HL-60 (cell line): Measurements from ENCODE around the gene SLC14A1.

ENCODE experiments used
- DNase-seq, 2 experiments: peaks; one replicate each; pipeline ENCODE4 v3.0.0-alpha.2; 2010 to 2020; ENCODE audit warnings: low read depth in 1 of 2, low spot score in 1 of 2
- H3K27ac ChIP-seq: fragments of 250-450 bp; sonication (Bioruptor Pico); replicated peaks from 2 replicates; pipeline ENCODE4 v1.5.1; 2020; ENCODE audit warnings: mild to moderate bottlenecking, moderate library complexity
- H3K27me3 ChIP-seq: fragments of 250-450 bp; sonication (Bioruptor Pico); 2 replicates; pipeline ENCODE4 v1.5.1; 2021; ENCODE audit warnings: mild to moderate bottlenecking, moderate library complexity; ENCODE audit not compliant: insufficient read depth, poor library complexity, severe bottlenecking
- H3K4me3 ChIP-seq: replicated peaks from 2 replicates; pipeline ENCODE4 v1.5.1; 2011; ENCODE audit warnings: mild to moderate bottlenecking, control low read depth, low read length; ENCODE audit not compliant: insufficient read depth
- GABPA ChIP-seq: IDR thresholded peaks from 2 replicates; pipeline ENCODE4 v1.6.1; 2012; ENCODE audit warnings: low read depth
- POLR2AphosphoS5 ChIP-seq: IDR thresholded peaks from 2 replicates; pipeline ENCODE4 v1.6.1; 2012; ENCODE audit warnings: low read depth
- SPI1 ChIP-seq: IDR thresholded peaks from 2 replicates; pipeline ENCODE4 v1.6.1; 2012; ENCODE audit warnings: low read depth, mild to moderate bottlenecking, borderline replicate concordance
- TF ChIP-seq, protein P1 (sequence below): IDR thresholded peaks from 2 replicates; pipeline ENCODE4 v1.6.1; 2012; ENCODE audit warnings: low read depth; ENCODE audit not compliant: insufficient replicate concordance
- TF ChIP-seq, protein P2 (sequence below): IDR thresholded peaks from one replicate; pipeline ENCODE4 v1.5.1; 2011; ENCODE audit warnings: low read length, control low read depth, inconsistent platforms; ENCODE audit not compliant: insufficient read depth

SLC14A1 gene

DNA sequence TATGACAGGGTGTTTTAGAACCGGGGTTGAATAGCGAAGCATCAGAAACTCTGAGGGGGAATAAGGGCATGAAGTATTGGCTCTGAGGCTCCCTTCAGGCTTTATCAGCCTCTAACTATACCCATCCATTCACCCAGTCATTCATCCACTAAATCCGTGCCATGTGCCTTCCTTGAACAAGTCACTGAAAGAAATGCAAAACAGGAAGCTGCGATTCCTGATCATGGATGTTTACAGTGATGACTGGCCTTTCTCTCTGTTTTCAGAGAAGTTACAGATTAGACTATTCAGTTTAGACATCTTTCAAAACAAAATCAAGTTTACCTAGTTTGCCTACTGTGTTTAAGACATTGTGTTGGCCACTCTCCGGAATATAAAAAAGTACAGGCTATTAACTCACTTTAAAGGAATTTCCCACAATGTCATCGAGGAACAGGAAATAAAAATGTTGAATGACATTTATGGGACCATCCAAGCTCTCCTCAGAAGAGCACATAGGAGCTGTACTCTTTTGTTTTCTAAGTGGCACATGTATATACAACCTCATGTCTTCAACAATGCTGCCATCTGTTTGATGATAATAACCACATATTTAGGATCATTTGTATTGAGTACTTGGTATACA, 43.8 kb upstream of the SLC14A1 start:
- no peak for DNase-seq
- Histone ChIP-seq H3K27me3 (no peaks in the 10 kb centered on the region), H3K4me3 (no peak overlapping the region), H3K27ac (no peak overlapping the region)
- TF ChIP-seq, protein P1, sequence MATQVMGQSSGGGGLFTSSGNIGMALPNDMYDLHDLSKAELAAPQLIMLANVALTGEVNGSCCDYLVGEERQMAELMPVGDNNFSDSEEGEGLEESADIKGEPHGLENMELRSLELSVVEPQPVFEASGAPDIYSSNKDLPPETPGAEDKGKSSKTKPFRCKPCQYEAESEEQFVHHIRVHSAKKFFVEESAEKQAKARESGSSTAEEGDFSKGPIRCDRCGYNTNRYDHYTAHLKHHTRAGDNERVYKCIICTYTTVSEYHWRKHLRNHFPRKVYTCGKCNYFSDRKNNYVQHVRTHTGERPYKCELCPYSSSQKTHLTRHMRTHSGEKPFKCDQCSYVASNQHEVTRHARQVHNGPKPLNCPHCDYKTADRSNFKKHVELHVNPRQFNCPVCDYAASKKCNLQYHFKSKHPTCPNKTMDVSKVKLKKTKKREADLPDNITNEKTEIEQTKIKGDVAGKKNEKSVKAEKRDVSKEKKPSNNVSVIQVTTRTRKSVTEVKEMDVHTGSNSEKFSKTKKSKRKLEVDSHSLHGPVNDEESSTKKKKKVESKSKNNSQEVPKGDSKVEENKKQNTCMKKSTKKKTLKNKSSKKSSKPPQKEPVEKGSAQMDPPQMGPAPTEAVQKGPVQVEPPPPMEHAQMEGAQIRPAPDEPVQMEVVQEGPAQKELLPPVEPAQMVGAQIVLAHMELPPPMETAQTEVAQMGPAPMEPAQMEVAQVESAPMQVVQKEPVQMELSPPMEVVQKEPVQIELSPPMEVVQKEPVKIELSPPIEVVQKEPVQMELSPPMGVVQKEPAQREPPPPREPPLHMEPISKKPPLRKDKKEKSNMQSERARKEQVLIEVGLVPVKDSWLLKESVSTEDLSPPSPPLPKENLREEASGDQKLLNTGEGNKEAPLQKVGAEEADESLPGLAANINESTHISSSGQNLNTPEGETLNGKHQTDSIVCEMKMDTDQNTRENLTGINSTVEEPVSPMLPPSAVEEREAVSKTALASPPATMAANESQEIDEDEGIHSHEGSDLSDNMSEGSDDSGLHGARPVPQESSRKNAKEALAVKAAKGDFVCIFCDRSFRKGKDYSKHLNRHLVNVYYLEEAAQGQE: no peak
- TF ChIP-seq SPI1 (no peak), POLR2AphosphoS5 (no peak), GABPA (no peak)
- TF ChIP-seq, protein P2, sequence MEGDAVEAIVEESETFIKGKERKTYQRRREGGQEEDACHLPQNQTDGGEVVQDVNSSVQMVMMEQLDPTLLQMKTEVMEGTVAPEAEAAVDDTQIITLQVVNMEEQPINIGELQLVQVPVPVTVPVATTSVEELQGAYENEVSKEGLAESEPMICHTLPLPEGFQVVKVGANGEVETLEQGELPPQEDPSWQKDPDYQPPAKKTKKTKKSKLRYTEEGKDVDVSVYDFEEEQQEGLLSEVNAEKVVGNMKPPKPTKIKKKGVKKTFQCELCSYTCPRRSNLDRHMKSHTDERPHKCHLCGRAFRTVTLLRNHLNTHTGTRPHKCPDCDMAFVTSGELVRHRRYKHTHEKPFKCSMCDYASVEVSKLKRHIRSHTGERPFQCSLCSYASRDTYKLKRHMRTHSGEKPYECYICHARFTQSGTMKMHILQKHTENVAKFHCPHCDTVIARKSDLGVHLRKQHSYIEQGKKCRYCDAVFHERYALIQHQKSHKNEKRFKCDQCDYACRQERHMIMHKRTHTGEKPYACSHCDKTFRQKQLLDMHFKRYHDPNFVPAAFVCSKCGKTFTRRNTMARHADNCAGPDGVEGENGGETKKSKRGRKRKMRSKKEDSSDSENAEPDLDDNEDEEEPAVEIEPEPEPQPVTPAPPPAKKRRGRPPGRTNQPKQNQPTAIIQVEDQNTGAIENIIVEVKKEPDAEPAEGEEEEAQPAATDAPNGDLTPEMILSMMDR: no peak

- peak overlapping the region; percentile 96 for H3K27ac ChIP-seq
- DNase-seq: no peak
- H3K27me3 ChIP-seq: no peaks in the 10 kb centered on the region
- TF ChIP-seq POLR2AphosphoS5 (no peak), GABPA (no peak), SPI1 (no peak)
- TF ChIP-seq, protein P2: no peak
- TF ChIP-seq, protein P1: no peak
- H3K4me3 ChIP-seq: no peak overlapping the region
Observed at GRCh38 chr18:45682181-45682580, 41.8 kb upstream of the SLC14A1 start.

GRCh38 chr18:45684341-45685115, 39.5 kb upstream of the SLC14A1 start:
- Histone ChIP-seq H3K4me3 (no peak overlapping the region), H3K27me3 (no peaks in the 10 kb centered on the region), H3K27ac (peak overlapping the region; percentile 96)
- no peak for DNase-seq
- TF ChIP-seq, protein P1: no peak
- TF ChIP-seq POLR2AphosphoS5 (no peak), GABPA (no peak), SPI1 (no peak)
- TF ChIP-seq, protein P2: no peak
